ENCODE results near the gene NAIF1. TPM values are rescaled to one million over a fixed set of nuclear protein-coding genes. Genes with fewer than 3 reads are reported as not detected.

NAIF1 gene
- total RNA-seq, 4 donors from 2014 or later, result 3.6 to 7.4 (median 6.9) TPM

- in situ Hi-C loops (cut with MboI; ENCODE audit: low sequenced_read_pairs in 4 of 4) (no loop called here), intact Hi-C loops (cut with DNase I; ENCODE audit: low total_unique reads) (no loop called here)
- H3K36me3 ChIP-seq, result no peaks in the 10 kb centered on the region
- TF ChIP-seq CTCF (IDR thresholded peaks at IDR 0.05 in 4 of 5, conservative IDR thresholded peaks at IDR 0.05 in 1 of 5), result no peak
- TF ChIP-seq POLR2A (IDR thresholded peaks at IDR 0.05), result no peak
- ATAC-seq (no peak), DNase-seq (no peak)
- no peaks in the 10 kb centered on the region for H3K4me1 ChIP-seq
- no peaks in the 10 kb centered on the region for H3K9me3 ChIP-seq
- H3K4me3 ChIP-seq, result no peak overlapping the region
- H3K27me3 ChIP-seq, result no peaks in the 10 kb centered on the region
- no peak overlapping the region for H3K27ac ChIP-seq
Measured at GRCh38 chr9:128027705-128028104, 39.4 kb downstream of the NAIF1 start.

GRCh38 chr9:128026773-128027541, 40.2 kb downstream of the NAIF1 start:
- intact Hi-C loops (cut with DNase I; ENCODE audit: low total_unique reads), result no loop called here
- no peak overlapping the region for H3K4me3 ChIP-seq
- TF ChIP-seq CTCF (IDR thresholded peaks at IDR 0.05 in 4 of 5, conservative IDR thresholded peaks at IDR 0.05 in 1 of 5), result no peak
- TF ChIP-seq POLR2A (IDR thresholded peaks at IDR 0.05), result no peak
- no peak overlapping the region for H3K27ac ChIP-seq
- H3K9me3 ChIP-seq, result no peaks in the 10 kb centered on the region
- DNase-seq (no peak), ATAC-seq (no peak)
- in situ Hi-C loops (cut with MboI; ENCODE audit: low sequenced_read_pairs in 4 of 4), result no loop called here
- no peaks in the 10 kb centered on the region for H3K27me3 ChIP-seq
- no peaks in the 10 kb centered on the region for H3K4me1 ChIP-seq
- H3K36me3 ChIP-seq, result no peaks in the 10 kb centered on the region

GRCh38 chr9:128026255-128026772, 40.8 kb downstream of the NAIF1 start:
- Histone ChIP-seq H3K9me3 (no peaks in the 10 kb centered on the region), H3K27ac (no peak overlapping the region), H3K36me3 (no peaks in the 10 kb centered on the region), H3K4me1 (no peaks in the 10 kb centered on the region), H3K4me3 (no peak overlapping the region), H3K27me3 (no peaks in the 10 kb centered on the region)
- DNase-seq (peak in 1 of 2 donors; percentile 27), ATAC-seq (no peak)
- intact Hi-C loops (cut with DNase I; ENCODE audit: low total_unique reads) (no loop called here), in situ Hi-C loops (cut with MboI; ENCODE audit: low sequenced_read_pairs in 4 of 4) (no loop called here)
- TF ChIP-seq POLR2A (IDR thresholded peaks at IDR 0.05) (no peak), CTCF (IDR thresholded peaks at IDR 0.05 in 4 of 5, conservative IDR thresholded peaks at IDR 0.05 in 1 of 5) (no peak)

- no peaks in the 10 kb centered on the region for H3K9me3 ChIP-seq
- DNase-seq, result no peak
- TF ChIP-seq CTCF (IDR thresholded peaks at IDR 0.05 in 4 of 5, conservative IDR thresholded peaks at IDR 0.05 in 1 of 5) (no peak), POLR2A (IDR thresholded peaks at IDR 0.05) (no peak)
- no peak overlapping the region for H3K27ac ChIP-seq
- H3K27me3 ChIP-seq, result no peaks in the 10 kb centered on the region
- no peaks in the 10 kb centered on the region for H3K4me1 ChIP-seq
- H3K4me3 ChIP-seq, result no peak overlapping the region
- intact Hi-C loops (cut with DNase I; ENCODE audit: low total_unique reads), result no loop called here
- in situ Hi-C loops (cut with MboI; ENCODE audit: low sequenced_read_pairs in 4 of 4), result no loop called here
- H3K36me3 ChIP-seq, result no peaks in the 10 kb centered on the region
- ATAC-seq, result no peak
Measured at GRCh38 chr9:128025736-128026135, 41.4 kb downstream of the NAIF1 start.
